Measurements from ENCODE around the gene ARL6IP4.
"Not testable (repeated sequence)": the region's sequence is repeated elsewhere in the genome, so short reads cannot be mapped to it uniquely, and the experiment has no call there.

The ARL6IP4 gene

GRCh38 chr12:122980183-122981035 is at the start of gene ARL6IP4:
ARL6IP4 (plus strand) TSS chr12:122980681; CDS start chr12:122981140, 459 bp downstream.
- DNase-seq (ENCODE audit: extremely low spot score, insufficient read length, low read depth): peak; percentile 74
- FAIRE-seq: no peak

GRCh38 chr12:122932207-122932606 is 48.3 kb upstream of the ARL6IP4 start:
- no peak for DNase-seq (ENCODE audit: extremely low spot score, insufficient read length, low read depth)
- FAIRE-seq: no peak

DNA sequence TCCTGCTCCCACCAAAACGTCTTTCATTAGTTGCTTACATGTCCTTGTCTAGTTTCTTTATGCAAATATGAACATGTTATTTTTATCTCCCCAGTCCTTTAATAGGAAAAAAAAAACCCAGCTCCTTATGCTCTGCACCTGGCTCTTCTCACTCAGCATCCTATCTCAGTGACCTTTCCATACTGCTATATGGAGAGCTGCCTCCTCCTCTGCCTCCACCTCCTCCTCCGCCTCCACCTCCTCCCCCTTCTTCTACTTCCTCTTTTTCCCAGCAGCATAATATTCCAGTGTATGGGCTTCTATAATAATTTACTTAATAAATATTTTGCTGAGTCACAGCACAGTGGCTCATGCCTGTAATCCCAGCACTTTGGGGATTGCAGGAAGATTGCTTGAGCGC is 45.8 kb upstream of the ARL6IP4 start:
- DNase-seq (ENCODE audit: extremely low spot score, insufficient read length, low read depth) (no peak), FAIRE-seq (peak; percentile 60)

DNA sequence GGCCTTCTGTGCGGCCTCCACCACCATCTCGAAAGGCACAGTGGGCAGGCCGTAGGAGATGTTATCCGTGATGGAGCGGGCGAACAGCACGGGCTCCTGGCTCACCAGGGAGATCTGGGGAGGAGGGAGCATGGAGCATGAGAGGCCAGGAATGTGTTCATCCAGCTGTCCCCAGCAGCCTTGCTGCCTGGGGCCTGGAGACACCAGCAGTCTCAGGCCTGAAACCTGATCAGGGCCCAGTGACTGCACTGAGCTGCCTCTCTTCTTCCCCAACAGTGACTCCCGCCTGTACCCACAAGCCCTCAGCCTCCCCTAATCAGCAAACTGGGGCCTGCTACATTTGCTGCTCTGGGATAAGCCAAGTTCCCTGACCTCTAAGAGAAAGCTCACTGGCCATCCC is 45.2 kb upstream of the ARL6IP4 start:
- no peak for DNase-seq (ENCODE audit: extremely low spot score, insufficient read length, low read depth)
- FAIRE-seq: no peak

DNA sequence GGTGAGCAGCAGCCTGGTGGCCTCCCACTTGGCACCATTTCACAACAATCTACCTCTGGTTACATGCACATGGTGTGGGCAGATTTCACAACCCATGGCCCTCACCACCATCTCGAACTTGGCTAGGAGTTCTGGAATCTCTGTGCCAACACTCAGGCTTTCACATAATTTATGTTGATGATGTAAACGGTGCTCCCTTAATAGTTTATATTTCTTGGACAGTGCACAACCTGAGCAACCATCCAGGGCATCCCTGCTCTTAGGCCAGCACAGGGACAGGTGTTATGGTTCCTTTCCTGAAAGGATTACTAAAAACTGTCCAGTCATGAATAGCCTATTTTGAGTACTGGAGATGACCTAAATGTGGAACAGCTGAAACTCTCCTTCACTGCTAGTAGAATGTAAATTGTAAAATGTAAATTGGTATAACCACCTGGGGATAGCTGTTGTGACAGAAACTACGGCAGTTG is 42.8 kb upstream of the ARL6IP4 start:
- FAIRE-seq: no peak
- no peak for DNase-seq (ENCODE audit: extremely low spot score, insufficient read length, low read depth)

GRCh38 chr12:122939125-122939524 is 41.4 kb upstream of the ARL6IP4 start:
- DNase-seq (ENCODE audit: extremely low spot score, insufficient read length, low read depth) (no peak), FAIRE-seq (no peak)

- not testable (repeated sequence) for DNase-seq (ENCODE audit: extremely low spot score, insufficient read length, low read depth); FAIRE-seq
Measured at GRCh38 chr12:122941351-122941750, 39.1 kb upstream of the ARL6IP4 start.

- FAIRE-seq: no peak
- no peak for DNase-seq (ENCODE audit: extremely low spot score, insufficient read length, low read depth)
Measured at GRCh38 chr12:122942637-122943036, 37.8 kb upstream of the ARL6IP4 start.

DNA sequence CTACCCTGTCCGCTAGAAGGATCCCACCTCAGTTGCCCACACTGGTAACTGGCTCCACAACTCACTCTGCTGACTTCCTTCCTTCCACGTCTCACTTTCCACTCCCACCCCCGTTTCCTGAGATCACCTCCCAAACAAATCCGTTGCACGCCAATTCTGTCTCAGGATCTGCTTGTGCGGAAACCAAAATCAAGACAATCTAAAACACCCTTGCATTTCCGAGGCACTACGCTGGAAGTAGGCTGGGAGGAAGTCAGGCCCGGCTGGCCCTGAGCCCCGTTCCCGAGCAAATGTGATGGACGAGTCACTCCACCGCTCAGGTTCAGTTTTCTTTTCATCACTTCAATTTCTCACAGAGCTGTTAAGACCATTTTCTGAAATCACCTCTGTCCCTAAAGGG is 37.3 kb upstream of the ARL6IP4 start:
- no peak for DNase-seq (ENCODE audit: extremely low spot score, insufficient read length, low read depth)
- no peak for FAIRE-seq

GRCh38 chr12:122944605-122945592 is 35.6 kb upstream of the ARL6IP4 start:
- no peak for FAIRE-seq

GRCh38 chr12:122946690-122947341 is 33.7 kb upstream of the ARL6IP4 start:
- FAIRE-seq (peak; percentile 90), DNase-seq (ENCODE audit: extremely low spot score, insufficient read length, low read depth) (peak; percentile 60)

More at GRCh38 chr12:122944605-122945592, 35.6 kb upstream of the ARL6IP4 start:
- no peak for DNase-seq (ENCODE audit: extremely low spot score, insufficient read length, low read depth)

DNA sequence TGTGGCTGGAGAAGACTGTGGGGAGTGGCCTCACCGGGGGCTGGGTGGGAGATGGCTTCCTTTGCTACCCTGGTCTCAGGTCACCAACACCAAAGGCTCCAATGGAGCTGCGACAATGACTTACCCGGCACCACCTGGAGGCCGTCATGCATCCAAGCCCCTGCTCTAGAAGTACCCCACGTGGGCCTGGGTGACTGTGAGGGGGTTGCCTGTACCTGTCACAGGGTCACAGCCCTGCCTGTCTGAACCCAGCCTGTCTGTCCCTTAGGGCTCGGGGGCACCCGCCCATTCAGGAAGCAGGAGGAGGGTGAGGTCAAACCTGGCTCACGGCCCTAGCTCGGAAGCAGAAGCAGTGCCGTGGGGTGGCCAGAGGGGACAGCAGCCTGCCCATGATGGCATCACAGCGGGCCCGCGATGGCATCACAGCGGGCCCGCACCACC is 33.1 kb upstream of the ARL6IP4 start:
- DNase-seq (ENCODE audit: extremely low spot score, insufficient read length, low read depth): no peak

DNA sequence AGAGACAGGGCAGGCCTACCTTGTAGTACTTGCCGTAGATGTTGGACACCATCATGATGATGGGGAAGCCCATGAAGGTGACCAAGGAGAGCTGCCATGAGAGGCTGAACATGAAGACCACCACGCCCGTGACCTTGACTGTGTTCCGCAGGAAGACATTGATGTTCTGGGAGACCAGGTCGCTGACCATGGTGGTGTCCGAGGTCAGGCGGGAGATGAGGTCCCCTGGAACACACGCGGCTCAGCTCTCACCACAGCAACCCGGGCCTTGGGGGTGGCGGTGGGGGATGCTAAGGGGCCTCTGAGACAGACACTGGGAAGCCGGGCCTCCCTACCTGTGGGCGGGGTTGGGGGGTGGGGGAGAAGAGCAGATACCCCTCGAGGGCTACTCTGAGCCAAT is 31.9 kb upstream of the ARL6IP4 start:
- FAIRE-seq: no peak
- no peak for DNase-seq (ENCODE audit: extremely low spot score, insufficient read length, low read depth)

More for the DNA sequence above, 33.1 kb upstream of the ARL6IP4 start:
- FAIRE-seq: no peak

- no peak for FAIRE-seq
- DNase-seq (ENCODE audit: extremely low spot score, insufficient read length, low read depth): no peak
Measured at GRCh38 chr12:122949405-122949804, 31.1 kb upstream of the ARL6IP4 start.

DNA sequence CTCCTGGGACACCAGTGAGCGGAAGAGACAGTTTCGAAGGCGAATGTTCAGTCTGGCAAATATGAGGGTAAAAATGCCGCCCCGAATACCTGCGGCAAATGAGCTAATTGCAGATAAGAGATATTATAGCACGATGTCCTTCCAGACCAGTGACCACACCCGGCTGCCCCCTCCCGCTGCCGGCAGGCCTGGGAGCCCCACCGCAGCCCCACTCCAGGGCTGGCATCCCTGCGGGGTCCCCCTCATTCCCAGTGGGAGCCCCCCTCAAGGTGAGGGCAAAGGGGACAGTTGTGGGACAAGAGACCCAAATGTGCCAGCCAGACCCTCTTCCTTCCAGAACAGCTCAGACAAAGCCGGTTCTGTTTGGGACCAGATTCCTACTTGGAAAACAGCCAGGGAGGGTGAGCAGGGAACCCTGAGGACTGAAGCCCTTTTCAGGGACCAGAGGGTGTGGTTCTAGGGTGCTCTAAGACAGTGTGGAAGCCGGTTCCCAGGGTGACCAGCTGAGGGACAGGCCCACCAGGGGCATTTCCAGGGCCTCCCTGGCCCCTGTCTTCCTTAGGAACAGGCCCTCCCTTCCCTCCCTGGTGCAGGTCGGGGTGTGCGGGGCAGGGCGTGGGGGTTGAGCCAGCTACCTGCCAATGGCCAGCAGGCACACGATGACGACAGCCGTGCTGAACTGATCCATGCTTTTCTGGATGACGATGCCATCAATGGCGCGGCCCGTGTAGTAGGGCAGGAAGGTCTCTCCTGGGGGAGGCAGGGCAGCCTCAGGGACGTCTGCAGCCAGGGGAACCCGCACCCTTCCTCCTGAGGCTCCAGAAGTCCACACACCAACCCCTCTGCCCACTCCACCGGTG is 30.4 kb upstream of the ARL6IP4 start:
- FAIRE-seq: no peak
- no peak for DNase-seq (ENCODE audit: extremely low spot score, insufficient read length, low read depth)

- no peak for FAIRE-seq
- no peak for DNase-seq (ENCODE audit: extremely low spot score, insufficient read length, low read depth)
Measured at GRCh38 chr12:122951406-122951805, 29.1 kb upstream of the ARL6IP4 start.

DNA sequence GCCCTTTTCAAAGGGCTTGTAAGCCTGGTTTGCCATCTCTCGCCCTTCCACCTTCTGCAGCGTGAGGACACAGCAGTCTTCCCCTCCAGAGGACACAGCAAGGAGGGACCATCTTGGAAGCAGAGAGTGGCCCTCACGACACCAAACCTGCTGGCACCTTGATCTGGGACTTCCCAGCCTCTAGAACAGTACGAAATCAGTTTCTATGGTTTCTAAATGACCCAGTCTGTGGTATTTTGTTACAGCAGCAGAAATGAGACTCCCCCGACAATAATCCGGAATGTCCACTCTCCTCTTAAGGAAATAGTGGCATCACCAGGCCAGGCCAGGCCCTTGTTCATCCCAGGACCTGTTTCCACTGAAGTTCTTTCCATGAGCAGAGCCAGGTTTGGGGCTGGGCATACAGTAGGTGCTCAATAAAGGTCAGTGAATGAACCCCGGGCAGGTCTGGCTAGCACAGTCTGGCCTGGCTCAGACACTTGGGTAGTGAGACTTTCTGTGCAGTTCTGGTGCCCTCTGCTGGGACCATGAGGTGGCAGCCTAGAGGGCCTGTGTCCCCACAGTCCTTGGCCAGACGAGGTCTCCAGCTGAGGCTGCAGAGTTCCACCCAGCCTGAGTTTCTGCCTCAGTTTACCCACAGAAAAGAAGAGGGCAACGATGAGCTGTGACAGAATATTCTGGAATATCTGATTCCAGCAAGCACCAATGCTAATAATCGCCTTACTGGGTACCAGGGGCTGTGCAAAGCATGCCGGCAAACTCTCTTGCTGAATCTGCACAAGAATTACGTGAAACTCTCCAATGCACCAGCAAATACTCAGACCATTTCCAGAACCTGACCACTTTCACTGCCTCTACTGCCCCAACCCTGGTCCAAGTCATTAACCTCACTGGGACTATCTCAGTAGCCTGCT is 28.2 kb upstream of the ARL6IP4 start:
- peak; percentile 76 for DNase-seq (ENCODE audit: extremely low spot score, insufficient read length, low read depth)
- peak; percentile 93 for FAIRE-seq

DNA sequence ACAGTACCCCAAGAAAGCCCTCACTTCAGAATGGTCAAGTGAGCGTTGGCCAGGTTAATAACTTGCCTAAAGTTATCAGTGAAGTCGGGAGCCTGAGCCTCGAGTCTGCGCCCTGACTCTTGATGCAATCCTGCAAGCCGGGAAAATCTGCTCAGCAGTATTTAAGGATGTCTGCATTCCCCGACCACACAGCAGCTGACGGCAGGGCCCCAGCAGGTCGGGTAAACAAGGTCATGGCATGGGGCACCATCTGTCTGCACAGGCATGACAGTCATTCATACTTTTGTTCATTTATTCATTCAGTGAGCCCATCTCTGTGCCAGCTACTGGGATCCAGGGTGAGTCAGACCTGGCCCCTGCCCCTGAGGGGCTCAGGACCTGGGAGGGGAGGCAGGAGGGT is 25.3 kb upstream of the ARL6IP4 start:
- no peak for FAIRE-seq
- no peak for DNase-seq (ENCODE audit: extremely low spot score, insufficient read length, low read depth)

Data from GM18507 (cell line).